K562 (cell line): ENCODE measurements around the gene NPIPB6. TPM values are rescaled to one million over a fixed set of nuclear protein-coding genes. Genes with fewer than 3 reads are reported as not detected.

Source experiments
- ATF7 ChIP-seq: fragments of 450-650 bp; IDR thresholded peaks from 2 replicates; pipeline ENCODE4 v1.7.1; 2014; ENCODE audit warnings: mild to moderate bottlenecking, moderate library complexity
- CSDE1 ChIP-seq, 2 experiments: fragments of 450-650 bp; IDR thresholded peaks; 2 replicates each; pipeline ENCODE4 v1.6.1; 2016; ENCODE audit warnings: mild to moderate bottlenecking in 1 of 2
- RBM17 ChIP-seq: fragments of 200-400 bp; formaldehyde crosslinking; IDR thresholded peaks from 2 replicates; pipeline ENCODE4 v1.6.1; 2017; ENCODE audit warnings: low read depth, mild to moderate bottlenecking, low read length, borderline replicate concordance
- ZNF77 ChIP-seq: fragments of 250-450 bp; sonication (Bioruptor Pico); IDR thresholded peaks from 2 replicates; pipeline ENCODE4 v1.5.0; 2020
- polyA plus RNA-seq, 8 experiments: library from polyadenylated mRNA; depleted of rRNA in 4 of 8; stranded (reverse) in 5 of 8; unstranded in 3 of 8; fragments of >200 nt; fragmentation: Nextera tagmentation in 2 of 8; fragmentation: Illumina TruSeq in 1 of 8; extraction: Ambion mirVana in 2 of 8; extraction: Trizol in 1 of 8; gene quantifications; 2 replicates each; pipeline versions ENCODE4 v1.2.1 to v1.2.3, GENCODE V29; 2011 to 2014; ENCODE audit warnings: inconsistent platforms in 1 of 8, missing spikeins in 1 of 8
- total RNA-seq, 7 experiments: library from RNA; depleted of rRNA in 6 of 7; stranded (reverse); fragments of >200 nt in 6 of 7; fragmentation: Illumina TruSeq in 2 of 7; extraction: Trizol in 2 of 7; gene quantifications; 2 replicates each; pipeline versions ENCODE4 v1.2.1 to v1.2.3, GENCODE V29; 2011 to 2021; ENCODE audit warnings: low replicate concordance in 1 of 7
- TF ChIP-seq, protein P1 (sequence below): fragments of 250-450 bp; sonication (Bioruptor Pico); IDR thresholded peaks from 2 replicates; pipeline ENCODE4 v1.4.0; 2020; ENCODE audit warnings: mild to moderate bottlenecking, moderate library complexity
- TF ChIP-seq, protein P2 (sequence below): sonication (generic); formaldehyde crosslinking; IDR thresholded peaks from 2 replicates; pipeline ENCODE4 v1.8.1; 2023; ENCODE audit warnings: mild to moderate bottlenecking, missing genetic modification reagents
- TF ChIP-seq, protein P3 (sequence below): fragments of 250-450 bp; sonication (Bioruptor Pico); IDR thresholded peaks from 2 replicates; pipeline ENCODE4 v1.4.0; 2020; ENCODE audit warnings: mild to moderate bottlenecking, moderate library complexity

NPIPB6 gene
- total and polyA plus RNA-seq, 9 of the 15 experiments (the other 6 are each of a cell fraction or from before 2014, with no cell fraction given), result 0.03 to 0.91 (median 0.40) TPM; not detected in 1

DNA sequence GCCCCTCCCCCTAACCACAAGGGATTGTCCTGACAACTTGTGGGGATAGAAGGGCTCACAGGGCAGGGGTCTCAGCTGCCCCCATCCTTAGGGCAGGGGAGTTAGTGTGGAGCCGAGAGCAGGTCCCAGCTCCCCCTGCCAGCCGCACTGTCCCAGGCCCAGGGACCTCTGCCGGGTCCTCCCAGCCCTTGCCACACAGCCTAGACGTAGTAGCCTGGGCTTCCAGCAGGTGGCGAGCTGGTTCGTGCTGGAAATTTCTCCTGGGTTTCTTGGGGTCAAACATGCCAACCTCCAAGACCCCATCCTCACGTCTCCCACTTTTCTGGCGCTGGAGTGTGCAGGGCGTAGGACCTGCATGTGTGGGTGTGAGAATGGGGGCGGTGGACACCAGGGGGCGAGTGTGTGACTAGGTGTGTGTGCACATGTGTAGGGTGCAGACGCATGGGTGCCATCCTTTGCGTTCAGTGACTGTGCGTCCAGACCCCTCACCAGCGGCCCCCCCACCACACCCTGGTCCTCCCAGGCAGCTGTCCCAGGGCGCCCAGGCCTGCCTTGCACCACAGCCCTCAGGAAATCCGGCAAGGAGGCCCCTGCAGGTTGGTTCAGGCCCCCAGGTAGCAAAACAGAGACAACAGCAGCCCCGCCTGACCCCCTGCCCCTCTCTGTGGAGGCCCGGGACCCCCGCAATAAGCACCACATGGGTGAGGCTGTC, 41.5 kb downstream of the NPIPB6 start (continued):
- TF ChIP-seq, protein P1, sequence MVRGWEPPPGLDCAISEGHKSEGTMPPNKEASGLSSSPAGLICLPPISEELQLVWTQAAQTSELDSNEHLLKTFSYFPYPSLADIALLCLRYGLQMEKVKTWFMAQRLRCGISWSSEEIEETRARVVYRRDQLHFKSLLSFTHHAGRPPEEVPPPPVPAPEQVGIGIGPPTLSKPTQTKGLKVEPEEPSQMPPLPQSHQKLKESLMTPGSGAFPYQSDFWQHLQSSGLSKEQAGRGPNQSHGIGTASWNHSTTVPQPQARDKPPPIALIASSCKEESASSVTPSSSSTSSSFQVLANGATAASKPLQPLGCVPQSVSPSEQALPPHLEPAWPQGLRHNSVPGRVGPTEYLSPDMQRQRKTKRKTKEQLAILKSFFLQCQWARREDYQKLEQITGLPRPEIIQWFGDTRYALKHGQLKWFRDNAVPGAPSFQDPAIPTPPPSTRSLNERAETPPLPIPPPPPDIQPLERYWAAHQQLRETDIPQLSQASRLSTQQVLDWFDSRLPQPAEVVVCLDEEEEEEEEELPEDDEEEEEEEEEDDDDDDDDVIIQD (CRISPR knock-in tag), result no peak
- TF ChIP-seq, protein P2, sequence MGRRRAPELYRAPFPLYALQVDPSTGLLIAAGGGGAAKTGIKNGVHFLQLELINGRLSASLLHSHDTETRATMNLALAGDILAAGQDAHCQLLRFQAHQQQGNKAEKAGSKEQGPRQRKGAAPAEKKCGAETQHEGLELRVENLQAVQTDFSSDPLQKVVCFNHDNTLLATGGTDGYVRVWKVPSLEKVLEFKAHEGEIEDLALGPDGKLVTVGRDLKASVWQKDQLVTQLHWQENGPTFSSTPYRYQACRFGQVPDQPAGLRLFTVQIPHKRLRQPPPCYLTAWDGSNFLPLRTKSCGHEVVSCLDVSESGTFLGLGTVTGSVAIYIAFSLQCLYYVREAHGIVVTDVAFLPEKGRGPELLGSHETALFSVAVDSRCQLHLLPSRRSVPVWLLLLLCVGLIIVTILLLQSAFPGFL (CRISPR knock-in tag), result no peak
- TF ChIP-seq CSDE1 (IDR thresholded peaks at IDR 0.05) (no peak), ATF7 (no peak), RBM17 (no peak), ZNF77 (no peak)
- TF ChIP-seq, protein P3, sequence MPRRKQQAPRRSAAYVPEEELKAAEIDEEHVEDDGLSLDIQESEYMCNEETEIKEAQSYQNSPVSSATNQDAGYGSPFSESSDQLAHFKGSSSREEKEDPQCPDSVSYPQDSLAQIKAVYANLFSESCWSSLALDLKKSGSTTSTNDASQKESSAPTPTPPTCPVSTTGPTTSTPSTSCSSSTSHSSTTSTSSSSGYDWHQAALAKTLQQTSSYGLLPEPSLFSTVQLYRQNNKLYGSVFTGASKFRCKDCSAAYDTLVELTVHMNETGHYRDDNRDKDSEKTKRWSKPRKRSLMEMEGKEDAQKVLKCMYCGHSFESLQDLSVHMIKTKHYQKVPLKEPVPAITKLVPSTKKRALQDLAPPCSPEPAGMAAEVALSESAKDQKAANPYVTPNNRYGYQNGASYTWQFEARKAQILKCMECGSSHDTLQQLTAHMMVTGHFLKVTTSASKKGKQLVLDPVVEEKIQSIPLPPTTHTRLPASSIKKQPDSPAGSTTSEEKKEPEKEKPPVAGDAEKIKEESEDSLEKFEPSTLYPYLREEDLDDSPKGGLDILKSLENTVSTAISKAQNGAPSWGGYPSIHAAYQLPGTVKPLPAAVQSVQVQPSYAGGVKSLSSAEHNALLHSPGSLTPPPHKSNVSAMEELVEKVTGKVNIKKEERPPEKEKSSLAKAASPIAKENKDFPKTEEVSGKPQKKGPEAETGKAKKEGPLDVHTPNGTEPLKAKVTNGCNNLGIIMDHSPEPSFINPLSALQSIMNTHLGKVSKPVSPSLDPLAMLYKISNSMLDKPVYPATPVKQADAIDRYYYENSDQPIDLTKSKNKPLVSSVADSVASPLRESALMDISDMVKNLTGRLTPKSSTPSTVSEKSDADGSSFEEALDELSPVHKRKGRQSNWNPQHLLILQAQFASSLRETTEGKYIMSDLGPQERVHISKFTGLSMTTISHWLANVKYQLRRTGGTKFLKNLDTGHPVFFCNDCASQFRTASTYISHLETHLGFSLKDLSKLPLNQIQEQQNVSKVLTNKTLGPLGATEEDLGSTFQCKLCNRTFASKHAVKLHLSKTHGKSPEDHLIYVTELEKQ (CRISPR knock-in tag), result no peak
